HS-27A (cell line): ENCODE measurements around the gene CCN5.

Experiments
- DNase-seq: peaks from one replicate; pipeline ENCODE4 v3.0.0-alpha.2; 2012; ENCODE audit warnings: low read depth, missing footprints

Gene CCN5

DNA sequence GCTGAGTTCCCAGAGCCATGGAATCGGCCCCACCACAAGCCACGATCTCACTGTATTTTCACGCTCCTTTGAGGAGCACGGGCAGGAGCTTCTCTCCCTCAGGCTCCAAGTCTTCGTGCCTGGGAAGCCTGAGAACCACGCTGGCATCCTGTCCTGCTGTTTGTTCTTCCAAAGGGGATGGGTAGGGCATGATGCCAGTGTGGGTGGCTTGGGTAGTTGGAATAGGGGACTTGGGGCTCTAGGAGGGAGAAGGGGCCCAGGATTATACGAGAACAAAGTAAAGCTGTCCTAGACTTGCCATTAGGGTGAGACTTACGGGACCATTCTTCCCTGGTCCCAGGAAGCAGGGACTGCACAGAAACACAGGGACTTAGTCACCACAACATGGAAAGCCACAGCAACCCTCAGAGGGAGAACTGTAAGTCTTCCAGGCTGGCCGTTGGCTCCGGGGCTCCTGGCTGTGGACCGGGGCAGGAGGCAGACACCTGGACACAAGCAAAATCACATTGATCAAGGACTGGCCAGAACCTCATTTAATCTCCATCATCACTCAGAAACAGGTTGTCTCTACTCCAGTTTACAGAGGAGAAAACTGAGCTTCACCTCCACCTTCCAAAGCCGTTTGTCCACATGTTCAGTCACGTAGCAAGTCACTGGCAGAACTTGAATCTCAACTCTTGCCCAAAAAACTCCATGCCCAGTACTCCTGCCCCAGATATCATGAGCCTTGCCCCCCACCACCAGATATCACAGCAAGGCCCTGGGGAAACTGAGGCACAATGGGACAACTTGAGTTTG lies 1.3 kb downstream of the CCN5 start:
- no peak for DNase-seq

DNA sequence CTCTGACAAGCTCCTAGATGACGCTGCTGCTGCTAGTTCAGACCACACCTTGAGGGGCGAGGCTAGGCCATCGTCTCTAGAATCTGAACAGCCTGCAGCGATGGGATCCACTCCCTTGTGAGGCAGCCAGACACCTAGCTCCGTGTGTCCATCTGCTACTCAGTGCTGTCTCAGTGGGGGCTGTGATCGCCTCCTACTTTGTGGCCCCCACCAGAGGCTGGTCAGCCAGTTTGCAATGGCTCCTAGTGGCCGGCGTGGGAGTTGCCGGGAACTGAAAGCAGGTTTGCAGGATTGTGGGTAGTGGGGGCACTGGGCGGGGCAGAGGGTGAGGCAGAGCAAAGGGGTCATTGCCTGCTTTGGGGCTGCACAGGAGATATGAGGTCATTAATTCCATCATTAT lies 2.8 kb downstream of the CCN5 start:
- DNase-seq: no peak

DNA sequence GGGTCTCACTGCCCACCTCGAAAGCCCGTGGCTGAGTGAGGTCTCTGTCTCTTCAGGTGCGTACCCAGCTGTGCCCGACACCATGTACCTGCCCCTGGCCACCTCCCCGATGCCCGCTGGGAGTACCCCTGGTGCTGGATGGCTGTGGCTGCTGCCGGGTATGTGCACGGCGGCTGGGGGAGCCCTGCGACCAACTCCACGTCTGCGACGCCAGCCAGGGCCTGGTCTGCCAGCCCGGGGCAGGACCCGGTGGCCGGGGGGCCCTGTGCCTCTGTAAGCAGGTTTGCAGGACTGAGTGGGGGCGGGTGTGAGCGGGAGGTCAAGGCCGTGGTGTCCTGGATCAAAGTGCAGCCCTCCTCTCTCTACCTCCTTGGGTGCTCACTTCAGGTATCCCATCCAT lies 4.7 kb downstream of the CCN5 start:
- no peak for DNase-seq

DNA sequence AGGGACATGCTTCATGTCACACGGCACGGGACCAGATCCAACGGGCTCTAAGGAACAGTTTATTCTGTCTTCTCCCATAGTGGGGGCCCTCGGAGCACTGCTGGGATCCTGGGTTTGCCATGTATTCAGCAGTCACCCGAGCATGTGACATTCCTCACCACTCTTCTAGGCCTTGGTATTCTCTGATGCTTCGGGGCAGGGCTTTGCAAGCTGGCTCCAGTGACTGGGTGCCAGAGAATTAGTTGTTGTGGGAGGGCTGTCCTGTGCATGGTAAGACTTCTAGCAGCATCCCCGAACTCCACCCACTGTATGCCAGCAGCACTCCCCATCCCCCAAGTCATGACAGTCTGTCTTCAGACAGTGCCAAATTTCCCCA lies 5.4 kb downstream of the CCN5 start:
- peak; percentile 94 for DNase-seq

DNA sequence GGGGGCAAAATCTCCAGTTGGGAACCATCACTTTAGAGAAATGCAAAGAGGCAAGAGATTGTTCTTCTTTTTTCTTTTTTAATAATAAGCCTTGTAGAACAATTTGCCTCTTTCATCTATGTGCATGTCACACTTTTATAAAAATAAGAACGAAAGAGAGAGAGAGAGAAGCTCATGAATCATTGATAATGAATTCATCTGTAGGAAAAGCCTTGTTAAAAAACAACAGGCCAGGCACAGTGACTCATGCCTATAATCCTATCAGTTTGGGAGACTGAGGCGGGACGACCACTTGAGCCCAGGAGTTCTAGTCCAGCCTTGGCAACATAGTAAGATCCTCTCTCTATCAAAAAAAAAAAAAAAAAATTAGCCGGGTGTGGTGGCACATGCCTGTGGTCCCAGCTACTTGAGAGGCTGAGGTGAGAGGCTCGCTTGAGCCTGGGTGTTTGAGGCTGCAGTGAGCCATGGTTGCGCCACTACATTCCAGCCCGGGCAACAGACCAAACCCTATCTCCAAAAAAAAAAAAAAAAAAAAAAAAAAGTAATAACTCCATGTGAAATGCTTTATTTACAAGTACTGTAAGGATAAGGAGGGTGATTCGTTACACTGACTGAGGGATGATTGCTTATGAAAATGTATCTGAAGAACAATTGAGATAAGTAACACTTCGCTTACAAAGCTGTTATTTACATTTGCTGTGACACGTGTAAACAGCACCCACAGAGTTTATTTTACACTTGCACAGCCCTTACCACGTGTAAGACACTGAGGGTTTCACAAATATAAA lies 6.0 kb downstream of the CCN5 start:
- DNase-seq: peak; percentile 95

DNA sequence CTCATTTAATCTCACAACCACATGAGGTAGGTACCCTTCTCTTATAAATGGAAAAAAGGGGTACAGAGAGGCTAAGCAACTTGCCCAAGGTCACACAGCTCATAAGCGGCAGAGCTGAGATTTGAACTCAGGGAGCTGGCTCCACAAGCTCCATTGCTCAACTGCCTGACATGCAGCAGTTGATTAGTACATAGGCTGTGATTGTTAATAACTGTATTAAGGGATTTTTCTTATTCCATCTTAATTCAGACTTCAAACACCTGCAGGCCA lies 6.6 kb downstream of the CCN5 start:
- DNase-seq: no peak

DNA sequence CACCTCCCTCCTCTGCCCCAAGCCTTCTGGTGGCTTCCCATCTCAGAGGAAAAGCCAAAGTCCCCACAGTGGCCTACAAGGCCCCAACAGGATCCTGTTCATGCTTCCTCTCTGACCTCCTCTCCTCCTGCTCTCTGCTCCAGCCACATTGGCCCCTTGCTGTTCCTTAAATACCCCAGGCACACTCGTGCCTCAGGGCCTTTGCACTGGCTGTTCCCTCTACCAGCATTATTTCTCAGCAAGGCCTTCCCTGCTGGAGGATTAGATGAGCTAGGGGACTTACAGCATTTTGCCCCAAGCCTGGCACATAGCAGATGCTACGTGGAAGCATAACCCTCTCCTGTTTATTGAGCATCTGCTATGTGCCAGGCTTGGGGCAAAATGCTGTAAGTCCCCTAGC lies 7.8 kb downstream of the CCN5 start:
- DNase-seq: no peak

DNA sequence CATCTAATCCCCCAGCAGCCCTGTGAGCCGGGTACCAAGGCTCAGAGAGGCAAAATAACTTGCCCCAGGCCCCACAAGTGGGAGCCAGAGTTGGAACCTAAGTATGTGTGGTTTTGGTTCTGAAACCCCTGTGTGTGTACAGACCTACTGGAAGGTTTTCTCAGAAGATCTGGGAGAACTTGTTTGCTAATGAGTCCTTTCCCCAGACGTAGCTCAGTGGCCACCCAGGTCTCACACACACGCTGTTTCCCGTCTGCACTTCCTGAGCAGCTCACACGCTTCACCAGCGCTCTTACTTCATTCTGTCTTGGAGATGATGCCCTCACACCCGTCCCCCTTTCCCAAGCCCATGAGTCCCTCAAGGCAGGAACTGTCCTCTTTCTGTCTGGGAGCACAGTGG lies 8.2 kb downstream of the CCN5 start:
- DNase-seq: no peak

DNA sequence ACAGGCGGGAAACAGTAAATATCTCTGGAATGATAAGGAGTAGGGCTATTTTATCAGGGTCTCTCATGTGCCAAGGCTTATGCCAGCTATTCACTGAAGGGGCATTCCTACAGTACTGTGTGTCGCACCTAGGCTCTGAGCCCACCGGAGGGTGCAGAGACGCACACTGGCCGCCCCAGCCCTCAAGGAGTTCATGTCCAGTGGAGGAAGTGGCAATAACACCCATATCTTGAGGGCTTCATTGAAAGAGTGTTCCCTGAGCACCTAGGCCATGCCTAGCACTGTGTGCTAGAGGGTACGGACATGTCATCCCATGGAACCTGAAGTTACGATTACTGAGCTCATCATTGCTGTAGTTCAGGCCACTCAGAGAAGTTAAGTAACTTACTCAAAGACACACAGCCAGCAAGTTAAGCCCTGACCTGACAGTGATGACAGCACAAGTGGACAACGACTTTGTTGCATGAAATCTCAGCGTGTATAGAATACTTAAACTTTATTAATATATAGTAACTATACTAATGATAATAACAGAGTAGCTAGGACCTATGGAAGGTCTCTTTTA lies 8.7 kb downstream of the CCN5 start:
- DNase-seq: no peak

DNA sequence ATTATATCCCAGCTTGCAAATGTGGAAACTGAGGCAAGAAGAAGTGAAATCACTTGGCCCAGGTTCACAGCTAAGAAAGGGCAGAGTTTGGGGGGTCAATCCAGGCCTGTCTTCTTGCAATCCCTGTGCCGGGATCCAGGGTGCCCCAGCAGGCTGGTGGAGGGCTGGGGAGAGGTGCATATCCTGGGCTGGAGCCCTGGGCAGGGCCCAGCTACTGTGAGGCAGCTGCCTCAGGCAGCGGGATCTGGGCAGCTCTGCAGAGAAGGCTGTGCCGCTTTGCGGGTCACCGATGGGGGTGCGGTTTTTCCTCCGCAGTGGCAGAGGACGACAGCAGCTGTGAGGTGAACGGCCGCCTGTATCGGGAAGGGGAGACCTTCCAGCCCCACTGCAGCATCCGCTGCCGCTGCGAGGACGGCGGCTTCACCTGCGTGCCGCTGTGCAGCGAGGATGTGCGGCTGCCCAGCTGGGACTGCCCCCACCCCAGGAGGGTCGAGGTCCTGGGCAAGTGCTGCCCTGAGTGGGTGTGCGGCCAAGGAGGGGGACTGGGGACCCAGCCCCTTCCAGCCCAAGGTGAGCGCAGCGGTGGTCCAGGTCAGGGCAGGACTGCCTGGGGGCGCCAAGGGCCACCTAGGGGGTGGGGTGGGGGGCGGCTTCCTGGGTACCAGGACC lies 9.4 kb downstream of the CCN5 start:
- no peak for DNase-seq

DNA sequence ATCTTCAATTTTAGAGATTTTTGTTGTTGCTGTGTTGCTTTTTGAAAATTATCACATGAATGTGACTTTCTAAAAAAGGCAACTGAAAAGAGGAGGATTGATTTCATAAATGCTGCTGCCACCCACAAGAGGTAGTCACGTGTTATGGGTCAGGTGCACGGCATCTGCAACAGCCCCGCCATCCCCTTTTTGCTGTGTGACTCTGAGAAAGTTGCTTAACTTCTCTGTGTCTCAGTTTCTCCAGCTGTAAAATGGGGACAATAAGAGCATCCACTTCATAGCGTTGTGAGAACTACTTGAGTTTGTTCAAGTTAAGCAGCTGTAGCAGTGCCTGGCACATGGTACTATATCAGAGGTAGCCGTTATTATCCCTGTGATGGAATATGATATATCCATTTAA lies 10.7 kb downstream of the CCN5 start:
- no peak for DNase-seq

DNA sequence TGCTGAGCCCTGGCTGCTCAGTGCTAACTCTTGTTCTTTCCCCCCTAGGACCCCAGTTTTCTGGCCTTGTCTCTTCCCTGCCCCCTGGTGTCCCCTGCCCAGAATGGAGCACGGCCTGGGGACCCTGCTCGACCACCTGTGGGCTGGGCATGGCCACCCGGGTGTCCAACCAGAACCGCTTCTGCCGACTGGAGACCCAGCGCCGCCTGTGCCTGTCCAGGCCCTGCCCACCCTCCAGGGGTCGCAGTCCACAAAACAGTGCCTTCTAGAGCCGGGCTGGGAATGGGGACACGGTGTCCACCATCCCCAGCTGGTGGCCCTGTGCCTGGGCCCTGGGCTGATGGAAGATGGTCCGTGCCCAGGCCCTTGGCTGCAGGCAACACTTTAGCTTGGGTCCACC lies 11.9 kb downstream of the CCN5 start:
- DNase-seq: no peak

DNA sequence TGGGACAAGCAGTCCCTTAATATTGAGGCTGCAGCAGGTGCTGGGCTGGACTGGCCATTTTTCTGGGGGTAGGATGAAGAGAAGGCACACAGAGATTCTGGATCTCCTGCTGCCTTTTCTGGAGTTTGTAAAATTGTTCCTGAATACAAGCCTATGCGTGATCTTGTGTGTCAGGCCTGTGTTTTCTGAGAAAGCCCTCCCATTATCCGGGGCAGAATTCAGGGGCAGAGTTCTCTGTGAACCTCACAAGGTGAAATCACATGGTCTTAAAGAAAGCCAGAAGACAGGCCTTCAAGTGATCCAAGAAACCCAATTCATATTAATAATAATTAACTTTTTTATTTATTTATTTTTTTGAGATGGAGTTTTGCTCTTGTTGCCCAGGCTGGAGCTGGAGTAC lies 12.5 kb downstream of the CCN5 start:
- DNase-seq: no peak

DNA sequence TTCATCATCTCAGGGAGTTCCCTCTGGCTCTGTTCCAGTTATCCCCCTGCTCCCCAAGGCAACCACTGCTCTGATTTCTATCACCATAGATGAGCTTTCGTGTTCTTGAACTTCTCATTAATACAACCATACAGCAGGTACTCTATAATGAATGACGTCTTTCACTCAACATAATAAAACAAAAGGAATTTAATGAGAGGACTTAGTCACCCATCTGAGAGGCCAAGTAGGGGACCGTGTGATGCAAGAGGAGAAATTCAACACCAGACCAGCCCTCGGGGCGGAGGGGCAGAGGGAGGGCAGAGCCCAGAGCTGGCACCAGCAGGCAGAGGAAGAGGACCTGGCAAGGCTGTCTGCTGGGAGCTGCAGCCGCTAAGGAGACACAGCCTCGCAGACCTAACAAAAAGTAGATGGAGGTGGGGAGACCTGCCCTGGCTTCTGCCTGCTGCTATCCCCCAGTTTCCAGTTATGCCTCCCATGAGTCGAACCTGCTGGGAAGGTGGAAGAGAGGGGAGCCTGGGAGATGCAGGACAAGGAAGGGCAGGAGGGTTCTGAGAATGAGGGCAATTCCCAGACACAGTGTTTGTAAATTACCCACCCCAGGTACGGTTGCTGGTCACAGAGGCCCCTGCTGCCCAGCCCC lies 13.8 kb downstream of the CCN5 start:
- DNase-seq: peak; percentile 92

DNA sequence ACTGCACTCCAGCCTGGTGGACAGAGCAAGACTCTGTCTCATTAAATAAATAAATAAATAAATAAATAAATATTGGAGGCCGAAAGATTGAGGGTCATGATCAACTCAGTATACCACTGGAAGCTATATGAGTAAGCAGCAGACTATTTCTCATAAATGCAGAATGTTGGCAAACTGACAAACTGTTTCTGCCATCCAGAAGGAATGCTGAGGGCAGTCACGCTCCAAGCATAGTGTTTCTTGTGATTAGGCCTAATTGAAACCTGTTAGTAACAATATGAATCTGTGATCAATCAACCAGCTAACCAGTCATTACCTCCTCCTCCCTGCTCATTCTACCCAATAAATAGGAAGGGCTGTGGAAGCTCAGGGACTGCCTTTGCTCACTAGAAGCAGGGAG lies 15.3 kb downstream of the CCN5 start:
- peak; percentile 98 for DNase-seq

DNA sequence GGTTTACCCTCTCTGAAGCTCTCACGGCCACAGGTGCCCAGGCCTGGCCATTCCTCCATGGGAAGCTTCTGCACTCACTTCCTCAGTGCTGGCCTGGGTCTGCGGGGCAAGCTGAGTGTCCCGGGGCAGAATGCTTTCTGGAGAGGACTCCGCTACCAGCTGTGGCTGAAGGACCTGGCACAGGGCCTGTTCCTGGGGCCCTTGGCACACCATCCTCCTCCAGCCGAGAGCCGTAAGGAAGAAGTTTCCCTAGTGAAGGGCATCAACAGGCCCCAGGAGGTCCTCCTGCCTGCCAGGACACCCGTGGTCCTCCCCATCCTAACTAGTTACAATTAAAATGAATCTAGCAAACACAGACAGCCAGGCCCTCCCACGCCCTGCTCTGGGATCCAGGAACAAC lies 16.5 kb downstream of the CCN5 start:
- no peak for DNase-seq

DNA sequence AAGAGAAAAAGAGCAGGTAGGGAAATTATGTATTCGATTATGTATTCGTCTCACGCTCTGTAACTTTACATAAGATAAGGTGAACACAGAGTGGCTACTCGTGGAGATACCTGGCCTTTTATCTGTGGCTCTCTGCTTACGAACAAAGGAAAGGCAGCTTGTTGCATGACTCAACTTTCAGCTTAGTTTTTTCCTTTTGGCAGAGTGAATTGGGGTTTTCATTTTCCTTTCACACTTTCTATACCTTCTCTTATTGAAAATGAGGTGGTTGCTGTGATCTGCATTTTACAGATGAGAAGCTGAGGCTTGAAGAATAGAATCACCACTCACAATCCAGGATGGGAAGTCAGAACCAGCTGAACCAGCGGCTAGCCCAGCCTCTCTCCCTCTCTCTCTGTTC lies 17.2 kb downstream of the CCN5 start:
- DNase-seq: no peak

DNA sequence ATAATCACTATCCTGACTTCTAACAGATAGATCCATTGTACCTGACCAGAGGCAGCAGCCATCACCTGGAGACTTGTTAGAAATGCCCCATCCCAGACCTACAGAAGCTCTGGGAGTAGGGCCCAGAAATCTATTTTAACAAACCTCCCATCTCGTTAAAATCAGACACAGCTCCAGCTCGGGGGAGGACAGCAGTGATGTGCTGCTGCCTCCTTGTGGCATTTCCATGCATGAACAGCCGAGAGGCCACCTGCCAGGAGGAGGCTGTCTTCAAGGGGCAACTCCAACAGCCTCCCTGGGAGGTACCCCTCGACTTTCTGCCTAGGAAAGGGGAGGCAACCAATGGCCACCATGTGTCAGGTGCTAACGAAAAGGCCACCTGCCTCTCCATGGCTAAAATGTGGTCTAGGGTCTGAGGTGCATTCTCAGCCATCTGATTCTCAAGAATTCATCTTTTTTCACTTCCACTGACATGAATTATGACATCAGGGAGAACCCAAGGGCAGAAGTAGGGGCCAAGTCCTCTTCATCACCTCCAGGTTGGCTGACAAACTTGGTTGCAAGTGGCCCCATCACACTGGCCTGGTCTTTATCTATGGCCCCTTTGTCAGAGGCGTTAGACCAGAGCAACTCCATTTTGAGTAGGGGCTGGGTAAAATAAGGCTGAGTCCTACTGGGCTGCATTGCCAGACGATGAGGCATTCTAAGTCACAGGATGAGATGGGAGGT lies 18.3 kb downstream of the CCN5 start:
- no peak for DNase-seq

DNA sequence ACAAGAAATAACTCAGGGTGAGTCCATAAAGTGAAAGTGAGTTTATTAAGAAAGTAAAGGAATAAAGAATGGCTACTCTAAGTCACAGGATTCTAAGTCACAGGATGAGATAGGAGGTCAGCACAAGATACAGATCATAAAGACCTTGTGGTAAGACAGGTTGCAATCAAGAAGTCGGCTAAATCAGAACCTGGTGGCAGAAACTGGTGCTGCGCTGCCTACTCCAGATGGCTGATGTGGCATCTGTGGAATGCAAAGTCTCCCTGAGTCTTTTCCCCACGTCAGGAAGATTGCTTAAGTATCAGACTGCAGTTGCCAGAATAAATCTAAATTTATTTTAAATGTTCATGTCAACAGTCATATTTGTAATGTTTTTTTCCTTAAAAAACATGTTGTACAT lies 19.8 kb downstream of the CCN5 start:
- DNase-seq: no peak

DNA sequence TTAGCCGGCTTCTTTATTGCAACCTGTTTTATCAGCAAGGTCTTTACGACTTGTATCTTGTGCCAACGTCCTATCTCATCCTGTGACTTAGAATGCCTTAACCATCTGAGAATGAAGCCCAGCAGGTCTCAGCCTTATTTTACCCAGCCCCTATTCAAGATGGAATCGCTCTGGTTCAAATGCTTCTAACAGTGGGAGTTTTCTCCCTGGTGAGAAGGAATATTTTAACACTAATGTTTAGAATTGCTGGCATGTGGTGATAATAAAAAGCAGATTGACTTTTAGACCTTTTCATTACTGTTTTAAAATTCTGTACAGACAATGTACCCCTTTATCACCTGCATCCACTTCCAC lies 20.6 kb downstream of the CCN5 start:
- no peak for DNase-seq

DNA sequence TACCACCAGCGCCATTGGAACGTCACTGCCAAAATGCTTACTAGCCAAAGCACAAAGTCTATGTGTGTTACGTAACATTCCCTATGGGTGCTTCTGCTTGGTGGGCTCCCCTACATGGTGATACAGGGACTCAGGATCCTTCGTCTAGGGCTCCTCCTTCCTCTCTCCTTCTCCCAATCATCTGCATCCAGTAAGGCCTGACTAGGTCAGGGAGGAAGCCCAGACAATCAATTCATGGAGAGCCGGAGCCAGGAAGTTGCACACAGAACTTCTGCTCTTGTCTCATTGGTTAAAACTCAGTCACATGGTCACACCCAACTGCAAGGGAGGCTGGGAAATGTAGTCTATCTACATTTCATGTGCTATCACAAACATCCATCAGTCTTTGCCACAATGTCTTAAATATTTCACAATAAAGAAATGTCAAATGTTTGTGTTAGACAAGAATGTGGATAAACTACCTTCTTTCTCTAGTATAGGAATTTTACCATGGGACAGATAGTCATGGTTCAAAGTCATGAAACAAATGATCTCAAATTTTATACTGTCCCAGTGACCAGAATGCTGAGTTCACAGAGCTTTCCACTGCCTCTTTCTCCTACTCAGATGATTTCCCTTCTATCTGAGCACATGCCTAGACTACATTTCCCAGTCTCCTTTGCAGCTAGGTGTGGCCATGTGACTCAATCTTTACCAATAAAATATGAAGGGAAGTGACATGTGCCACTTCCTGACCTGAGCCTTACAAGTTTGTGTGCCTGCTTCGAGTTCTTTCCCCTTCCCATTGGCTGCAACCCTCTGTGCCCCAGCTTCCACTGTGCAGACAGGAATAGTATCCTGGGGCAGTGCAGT lies 21.2 kb downstream of the CCN5 start:
- DNase-seq: peak; percentile 76
